Mucosa of descending colon (tissue), 3 donors: ENCODE results near the gene SNX13. TPM values are rescaled to one million over a fixed set of nuclear protein-coding genes. Genes with fewer than 3 reads are reported as not detected.

ENCODE experiments used
- ATAC-seq: fragments of 200-7000 bp; cut with Tn5 transposase; one replicate; pipeline ENCODE4 v1.9.1; 2020; ENCODE audit warnings: mild to moderate bottlenecking, moderate library complexity
- DNase-seq, 3 donors: peaks; one replicate each; pipeline ENCODE4 v3.0.0-alpha.2; 2020
- H3K36me3 ChIP-seq: fragments of 200-600 bp; one replicate; pipeline ENCODE4 v1.8.0; 2021; ENCODE audit warnings: low read depth, mild to moderate bottlenecking
- H3K4me1 ChIP-seq: fragments of 200-600 bp; one replicate; pipeline ENCODE4 v1.8.0; 2021; ENCODE audit warnings: low read depth, mild to moderate bottlenecking
- H3K4me3 ChIP-seq: fragments of 200-600 bp; one replicate; pipeline ENCODE4 v1.8.0; 2021; ENCODE audit warnings: mild to moderate bottlenecking
- H3K9me3 ChIP-seq: fragments of 200-600 bp; one replicate; pipeline ENCODE4 v1.8.0; 2021; ENCODE audit warnings: mild to moderate bottlenecking
- intact Hi-C, 2 donors: fragments of 100-400 bp; cut with DNase I in 1 of 2; cut with micrococcal nuclease in 1 of 2; formaldehyde crosslinking; loops; one replicate each; pipeline versions ENCODE4 v1.11.0 to v1.11.1; 2022; cut with DNase I, micrococcal nuclease
- total RNA-seq, 3 donors: library from RNA; stranded (reverse); fragmentation: NEBNext Ultra II Directional in 2 of 3; extraction: Animal tissue kit (Norgen Biotek cat#: 25700) in 2 of 3; gene quantifications; one replicate each; pipeline versions ENCODE4 v1.2.1 to v1.2.4, GENCODE V29; 2021 to 2023
- TF ChIP-seq, protein P1 (sequence below): fragments of 200-600 bp; IDR thresholded peaks from one replicate; pipeline ENCODE4 v1.8.0; 2022; ENCODE audit warnings: antibody characterized with exemption, mild to moderate bottlenecking
- donor health status: DM: no; HTN: no; CAD: no; lungs with moderate emphysema.
- donor health status: DM: no; HTN: no; CAD: no.
- donor health status: DM: no; HTN: yes; CAD: no.

The SNX13 gene
- total RNA-seq, 3 donors from 2014 or later = 72.2 to 89.4 (median 72.6) TPM

DNA sequence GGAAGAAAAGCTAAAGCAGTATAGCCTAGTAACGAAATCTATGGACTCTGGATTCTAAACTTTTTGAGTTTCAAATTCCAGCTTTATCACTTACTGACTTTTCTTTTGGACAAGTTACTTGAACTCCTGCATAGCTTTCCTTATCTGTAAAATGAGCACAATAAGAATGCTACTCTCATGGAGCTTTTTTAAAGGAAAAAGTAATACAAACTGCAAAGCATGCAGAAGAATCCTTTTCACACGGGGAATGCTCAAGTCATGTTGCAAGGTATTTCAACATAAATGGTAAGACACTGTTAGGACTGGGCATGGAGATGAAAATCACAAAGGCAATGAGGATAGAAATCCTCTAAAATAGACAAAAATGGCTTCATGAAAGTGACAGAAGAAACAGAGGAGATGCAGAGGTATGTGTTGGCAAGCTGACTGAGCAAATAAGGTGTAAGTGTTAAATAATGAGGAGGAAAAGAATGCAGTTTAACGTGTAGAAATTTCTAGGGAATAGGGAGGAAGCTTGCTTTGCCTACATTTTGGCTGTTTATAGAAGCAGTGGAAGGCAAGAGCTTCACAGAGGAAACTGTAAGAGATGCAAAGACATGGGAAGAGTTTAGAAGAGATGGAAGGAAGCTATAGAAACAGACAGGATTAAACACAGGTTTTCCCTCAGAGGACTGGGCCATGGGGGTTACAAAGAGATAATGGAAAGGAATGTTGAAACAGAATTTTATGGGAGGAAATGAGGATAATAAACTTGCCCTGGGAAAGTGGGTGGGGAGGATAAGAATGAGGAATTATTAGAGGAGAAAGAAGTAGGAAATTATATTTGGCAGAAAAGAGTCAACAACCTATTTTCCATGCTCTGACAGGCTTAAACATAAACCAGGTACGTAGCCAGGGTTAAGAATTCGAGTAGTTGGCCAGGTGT is 28.8 kb upstream of the SNX13 start:
- H3K4me1 ChIP-seq = no peaks in the 10 kb centered on the region
- peak in 1 of 3 donors; percentile 22 for DNase-seq
- no peaks in the 10 kb centered on the region for H3K9me3 ChIP-seq
- intact Hi-C loops = no loop called here
- ATAC-seq = peak; percentile 92
- H3K4me3 ChIP-seq = no peak overlapping the region
- TF ChIP-seq, protein P1, sequence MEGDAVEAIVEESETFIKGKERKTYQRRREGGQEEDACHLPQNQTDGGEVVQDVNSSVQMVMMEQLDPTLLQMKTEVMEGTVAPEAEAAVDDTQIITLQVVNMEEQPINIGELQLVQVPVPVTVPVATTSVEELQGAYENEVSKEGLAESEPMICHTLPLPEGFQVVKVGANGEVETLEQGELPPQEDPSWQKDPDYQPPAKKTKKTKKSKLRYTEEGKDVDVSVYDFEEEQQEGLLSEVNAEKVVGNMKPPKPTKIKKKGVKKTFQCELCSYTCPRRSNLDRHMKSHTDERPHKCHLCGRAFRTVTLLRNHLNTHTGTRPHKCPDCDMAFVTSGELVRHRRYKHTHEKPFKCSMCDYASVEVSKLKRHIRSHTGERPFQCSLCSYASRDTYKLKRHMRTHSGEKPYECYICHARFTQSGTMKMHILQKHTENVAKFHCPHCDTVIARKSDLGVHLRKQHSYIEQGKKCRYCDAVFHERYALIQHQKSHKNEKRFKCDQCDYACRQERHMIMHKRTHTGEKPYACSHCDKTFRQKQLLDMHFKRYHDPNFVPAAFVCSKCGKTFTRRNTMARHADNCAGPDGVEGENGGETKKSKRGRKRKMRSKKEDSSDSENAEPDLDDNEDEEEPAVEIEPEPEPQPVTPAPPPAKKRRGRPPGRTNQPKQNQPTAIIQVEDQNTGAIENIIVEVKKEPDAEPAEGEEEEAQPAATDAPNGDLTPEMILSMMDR = no peak
- no peaks in the 10 kb centered on the region for H3K36me3 ChIP-seq

DNA sequence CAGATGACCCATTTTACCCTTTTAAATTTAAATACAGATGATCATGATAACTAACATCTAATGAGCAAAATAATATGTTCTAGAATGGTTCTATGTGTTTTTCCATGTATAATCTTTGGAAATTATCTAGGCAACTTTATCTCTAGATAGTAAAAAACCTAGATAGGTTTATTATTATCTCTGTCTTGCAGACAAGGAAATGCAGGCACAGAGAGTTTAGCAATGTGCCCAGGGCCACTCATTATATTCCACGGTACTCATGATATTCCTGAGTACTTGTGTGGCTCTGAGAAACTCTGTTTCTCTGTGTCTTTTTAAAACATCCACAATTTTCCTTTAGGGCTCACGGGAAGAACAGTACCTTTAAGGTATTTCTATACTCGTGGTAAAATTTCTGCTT is 26.4 kb upstream of the SNX13 start:
- TF ChIP-seq, protein P1 = no peak
- Histone ChIP-seq H3K36me3 (no peaks in the 10 kb centered on the region), H3K4me1 (no peaks in the 10 kb centered on the region), H3K4me3 (no peak overlapping the region), H3K9me3 (no peaks in the 10 kb centered on the region)
- DNase-seq (no peak), ATAC-seq (no peak)
- intact Hi-C loops = no loop called here

DNA sequence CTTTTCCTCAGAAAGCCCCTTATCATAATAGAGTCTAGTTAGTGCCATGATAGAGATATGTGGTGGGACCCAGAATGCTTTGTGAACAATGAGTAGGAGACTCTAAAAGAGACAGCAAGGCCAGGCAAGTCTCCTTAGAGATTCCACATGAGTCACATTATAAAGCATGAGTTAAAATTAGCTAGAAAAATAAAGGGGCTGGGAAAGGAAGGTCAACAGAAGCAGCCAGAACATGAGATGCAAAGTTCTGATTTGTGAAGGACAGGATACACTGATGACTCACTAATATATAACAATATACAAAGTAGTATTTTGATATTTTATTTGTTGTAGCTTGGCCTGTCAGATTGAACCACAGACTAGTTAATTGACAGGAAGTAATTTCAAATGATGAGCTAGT is 25.3 kb upstream of the SNX13 start:
- no peak overlapping the region for H3K4me3 ChIP-seq
- no peaks in the 10 kb centered on the region for H3K4me1 ChIP-seq
- no peaks in the 10 kb centered on the region for H3K36me3 ChIP-seq
- intact Hi-C loops = no loop called here
- DNase-seq = no peak
- H3K9me3 ChIP-seq = no peaks in the 10 kb centered on the region
- TF ChIP-seq, protein P1 = no peak
- no peak for ATAC-seq

DNA sequence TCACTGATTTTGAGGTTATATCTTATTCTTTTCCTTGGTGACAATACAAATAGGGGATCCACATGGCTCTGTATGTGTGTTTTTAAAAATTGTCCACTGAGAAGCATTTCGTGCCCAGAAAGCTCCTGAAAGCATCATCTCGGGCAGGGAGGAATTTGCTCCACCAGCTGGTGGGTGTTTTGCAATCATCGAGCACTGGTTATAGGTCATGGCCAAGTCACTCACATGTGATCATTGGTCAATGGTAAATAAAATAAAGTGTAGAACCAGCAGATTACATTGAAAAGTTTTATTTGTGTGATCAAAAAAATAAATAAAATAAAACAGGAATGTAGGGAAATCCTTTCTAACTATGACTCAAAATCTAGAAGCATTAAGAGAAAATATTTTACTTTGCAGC is 23.0 kb upstream of the SNX13 start:
- no peak for DNase-seq
- ATAC-seq = no peak
- Histone ChIP-seq H3K4me1 (no peaks in the 10 kb centered on the region), H3K4me3 (no peak overlapping the region), H3K36me3 (no peaks in the 10 kb centered on the region), H3K9me3 (no peaks in the 10 kb centered on the region)
- intact Hi-C loops = no loop called here
- TF ChIP-seq, protein P1 = no peak

DNA sequence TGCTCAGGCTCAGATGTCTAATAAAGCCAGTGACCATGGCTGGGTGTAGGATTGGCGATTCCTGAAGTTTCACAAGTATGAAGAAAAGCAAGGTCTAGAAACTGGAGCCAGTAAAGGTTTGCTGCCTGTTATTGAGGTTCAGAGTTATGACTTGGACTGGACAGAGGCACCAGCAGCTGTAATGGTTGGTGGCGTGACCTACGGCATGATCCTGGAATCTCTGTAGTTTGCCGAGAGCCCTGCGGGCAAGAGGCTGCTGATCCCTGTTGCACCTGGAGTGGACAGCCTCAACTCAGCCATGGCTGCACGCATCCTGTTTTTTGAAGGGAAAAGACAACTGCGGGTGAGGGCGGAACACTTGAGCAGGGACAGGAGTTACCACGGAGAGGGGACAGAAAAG is 22.4 kb upstream of the SNX13 start:
- H3K4me1 ChIP-seq = no peaks in the 10 kb centered on the region
- H3K4me3 ChIP-seq = no peak overlapping the region
- ATAC-seq (no peak), DNase-seq (no peak)
- TF ChIP-seq, protein P1 = no peak
- H3K36me3 ChIP-seq = no peaks in the 10 kb centered on the region
- no peaks in the 10 kb centered on the region for H3K9me3 ChIP-seq
- intact Hi-C loops = no loop called here
